ENCODE data around the gene AMD1.
"Not testable (repeated sequence)": the region's sequence is repeated elsewhere in the genome, so short reads cannot be mapped to it uniquely, and the experiment has no call there.

The AMD1 gene

DNA sequence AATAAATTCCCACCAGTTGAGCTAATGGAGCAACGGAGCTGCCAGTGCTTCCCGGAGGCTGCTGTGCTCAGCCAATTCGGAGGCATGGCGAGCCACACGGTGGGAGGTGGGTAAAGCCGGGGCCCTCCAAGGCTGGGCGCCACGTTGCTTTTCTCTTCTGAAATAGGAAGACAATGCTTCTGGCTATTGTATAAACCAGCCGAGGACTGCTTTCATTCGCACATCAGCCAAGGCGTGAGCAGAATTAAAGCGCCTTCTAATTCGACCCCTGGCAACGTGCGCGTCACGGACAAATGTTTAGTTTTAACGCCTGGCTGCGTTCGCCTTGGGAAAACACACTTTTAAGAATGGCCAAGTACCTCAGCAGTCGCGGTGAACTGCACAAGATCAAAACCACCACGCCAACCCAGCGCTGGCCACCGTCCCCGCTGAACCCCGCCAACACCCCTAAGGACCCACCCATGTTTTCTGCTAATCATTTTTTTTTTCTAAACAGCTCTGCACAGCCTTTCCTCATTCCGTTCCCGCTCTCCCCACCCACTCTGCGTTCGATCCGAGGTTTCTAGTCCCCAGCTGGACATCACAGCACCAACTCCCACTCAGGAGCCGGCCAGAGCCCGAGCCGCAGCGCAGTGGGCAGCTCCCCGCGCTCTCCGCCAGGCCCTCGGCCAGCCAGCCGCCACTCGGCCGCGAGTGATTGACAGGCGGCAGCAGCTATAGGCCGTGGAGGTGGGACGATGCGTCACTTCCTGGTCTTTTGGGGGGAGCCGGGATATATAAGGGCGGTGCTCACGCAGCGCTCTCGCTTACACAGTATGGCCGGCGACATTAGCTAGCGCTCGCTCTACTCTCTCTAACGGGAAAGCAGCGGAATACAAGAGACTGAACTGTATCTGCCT lies at the start of gene AMD1:
AMD1 (plus strand) TSS at position 805 of the 899 bp plus-strand sequence. CDS start 321 bp downstream, outside the sequence.
- peak; percentile 87 for DNase-seq (ENCODE audit: low read depth)

DNA sequence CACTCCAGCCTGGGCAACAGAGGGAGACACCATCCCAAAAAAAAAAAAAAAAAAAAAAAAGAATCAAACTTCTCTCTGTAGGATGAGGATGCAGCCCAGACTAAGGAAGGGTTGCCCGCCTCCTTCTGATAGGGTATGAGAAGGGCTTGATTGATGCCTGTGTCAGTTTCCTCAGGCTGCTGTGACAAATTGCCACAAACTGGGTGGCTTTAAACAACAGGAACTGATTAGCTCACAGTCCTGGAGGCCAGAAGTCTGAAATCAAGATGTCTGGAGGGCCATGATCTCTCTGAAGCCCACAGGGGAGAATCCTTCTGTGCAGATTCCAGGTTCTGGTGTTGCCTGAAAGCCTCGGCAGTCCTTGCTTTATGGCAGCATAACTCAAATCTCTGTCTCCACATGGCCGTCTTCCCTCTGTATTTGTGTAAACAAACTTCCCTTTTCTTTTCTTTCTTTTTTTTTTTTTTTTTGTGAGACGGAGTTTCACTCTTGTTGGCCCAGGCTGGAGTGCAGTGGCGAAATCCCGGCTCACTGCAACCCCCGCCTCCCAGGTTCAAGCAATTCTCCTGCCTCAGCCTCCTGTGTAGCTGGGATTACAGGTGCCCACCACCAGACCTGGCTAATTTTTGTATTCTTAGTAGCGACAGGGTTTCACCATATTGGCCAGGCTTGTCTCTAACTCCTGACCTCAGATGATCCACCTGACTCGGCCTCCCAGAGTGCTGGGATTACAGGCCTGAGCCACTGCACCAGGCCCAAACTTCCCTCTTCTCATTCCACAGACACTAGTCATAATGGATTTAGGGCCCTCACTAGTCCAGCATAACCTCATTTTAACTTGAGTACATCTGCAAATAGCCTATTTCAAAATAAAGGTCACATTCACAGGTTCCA lies 48.1 kb upstream of the AMD1 start:
- DNase-seq (ENCODE audit: low read depth) = no peak

DNA sequence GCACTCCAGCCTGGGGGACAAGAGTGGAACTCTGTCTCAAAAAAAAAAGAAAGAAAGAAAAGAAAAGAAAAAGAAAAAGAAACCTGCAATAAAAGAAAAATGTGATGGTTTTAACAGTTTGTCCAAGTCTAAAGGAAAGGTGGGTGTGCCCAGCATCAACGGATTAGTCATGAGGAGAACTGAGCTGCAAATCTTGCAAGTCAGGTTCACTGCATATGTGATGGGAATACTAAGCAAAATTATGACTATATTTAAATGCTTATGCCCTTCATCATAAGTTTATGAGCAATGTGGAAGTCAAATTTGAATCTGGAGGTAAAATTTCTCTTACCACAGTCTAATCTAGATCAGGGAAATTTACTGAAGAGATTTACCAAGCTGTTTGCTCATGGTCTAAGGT lies 46.2 kb upstream of the AMD1 start:
- DNase-seq (ENCODE audit: low read depth) = no peak

DNA sequence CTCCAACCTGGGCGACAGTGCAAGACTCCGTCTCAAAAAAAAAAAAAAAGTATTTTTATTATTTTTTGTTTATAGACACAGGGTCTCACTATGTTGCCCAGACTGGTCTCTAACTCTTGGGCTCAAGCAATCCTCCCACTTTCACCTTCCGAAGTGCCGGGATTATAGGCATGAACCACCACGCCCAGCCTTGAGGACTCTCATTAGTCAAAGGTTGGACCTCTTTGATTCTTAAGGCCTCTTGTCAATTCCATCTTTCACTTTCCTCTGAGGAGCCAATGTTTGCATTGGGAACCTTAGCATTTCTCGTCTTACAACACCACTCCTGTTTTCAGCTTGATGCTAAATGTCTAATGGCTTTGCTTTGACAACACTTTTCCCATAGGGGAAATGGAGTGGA lies 43.2 kb upstream of the AMD1 start:
- DNase-seq (ENCODE audit: low read depth) = no peak

DNA sequence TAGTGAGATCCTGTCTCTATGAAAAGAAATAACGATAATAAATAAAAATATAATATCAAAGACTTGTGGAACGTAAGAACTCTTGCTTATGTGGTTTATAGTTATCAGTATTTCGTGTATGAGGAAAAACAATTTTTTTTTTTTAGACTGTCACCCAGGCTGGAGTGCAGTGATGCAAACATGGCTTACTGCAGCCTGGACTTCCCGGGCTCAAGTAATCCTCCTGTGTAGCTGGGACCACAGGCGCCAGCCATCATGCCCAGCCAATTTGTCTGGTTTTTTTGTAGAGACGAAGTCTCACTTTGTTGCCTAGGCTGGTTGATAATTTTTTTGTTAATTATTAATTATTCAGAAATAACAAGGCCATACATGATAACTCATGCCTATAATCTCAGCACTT lies 40.8 kb upstream of the AMD1 start:
- no peak for DNase-seq (ENCODE audit: low read depth)

DNA sequence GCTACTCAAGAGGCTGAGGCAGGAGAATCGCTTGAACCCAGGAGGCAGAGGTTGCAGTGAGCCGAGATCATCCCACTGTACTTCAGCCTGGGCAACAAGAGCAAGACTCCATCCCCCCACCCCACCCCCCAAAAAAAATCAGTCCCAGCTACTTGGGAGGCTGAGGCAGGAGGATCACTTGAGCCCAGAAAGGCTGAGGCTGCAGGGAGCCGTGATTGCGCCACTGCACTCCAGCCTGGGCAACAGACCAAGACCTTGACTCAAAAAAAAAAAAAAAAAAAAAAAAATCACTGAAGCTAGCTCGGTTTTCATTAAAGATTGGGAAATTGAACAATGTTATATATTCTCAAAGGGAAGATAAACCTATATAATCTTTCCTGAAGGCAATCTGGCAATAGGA lies 38.8 kb upstream of the AMD1 start:
- DNase-seq (ENCODE audit: low read depth) = not testable (repeated sequence)

DNA sequence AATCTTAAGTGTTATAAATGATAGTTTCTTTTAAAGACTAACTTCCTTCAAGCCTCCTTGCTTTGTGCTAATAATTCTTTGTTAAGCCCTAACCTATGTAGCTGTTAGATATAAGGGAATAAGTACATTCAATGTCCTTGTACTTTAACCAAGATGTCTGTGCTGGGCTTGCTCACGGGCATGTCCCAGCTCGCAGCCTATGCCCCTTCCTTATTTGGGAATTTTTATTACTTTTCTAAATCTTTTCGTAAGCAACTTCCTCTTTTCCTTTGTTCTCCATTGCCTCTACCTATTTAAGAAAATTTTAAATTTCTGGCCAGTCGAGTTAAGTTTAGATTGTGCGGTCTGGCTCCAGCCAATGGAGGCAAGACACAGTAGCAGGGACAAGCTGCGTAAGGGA lies 33.3 kb upstream of the AMD1 start:
- no peak for DNase-seq (ENCODE audit: low read depth)

DNA sequence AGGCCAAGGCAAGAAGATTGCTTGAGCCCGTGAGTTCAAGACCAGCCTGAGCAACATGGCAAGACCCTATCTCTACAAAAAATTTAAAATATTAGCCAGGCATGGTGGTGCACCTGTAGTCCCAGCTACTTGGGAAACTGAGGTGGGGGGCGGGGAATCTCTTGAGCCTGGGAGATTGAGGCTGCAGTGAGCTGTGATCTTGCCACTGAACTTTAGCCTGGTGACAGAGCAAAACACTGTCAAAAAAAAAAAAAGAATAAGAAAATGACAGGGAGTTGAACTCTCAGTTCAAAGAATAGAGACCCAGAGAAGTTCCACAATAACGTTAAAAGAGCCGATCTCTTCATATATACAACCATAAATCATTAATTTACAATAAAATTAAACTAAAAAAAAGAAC lies 24.8 kb upstream of the AMD1 start:
- DNase-seq (ENCODE audit: low read depth) = no peak

DNA sequence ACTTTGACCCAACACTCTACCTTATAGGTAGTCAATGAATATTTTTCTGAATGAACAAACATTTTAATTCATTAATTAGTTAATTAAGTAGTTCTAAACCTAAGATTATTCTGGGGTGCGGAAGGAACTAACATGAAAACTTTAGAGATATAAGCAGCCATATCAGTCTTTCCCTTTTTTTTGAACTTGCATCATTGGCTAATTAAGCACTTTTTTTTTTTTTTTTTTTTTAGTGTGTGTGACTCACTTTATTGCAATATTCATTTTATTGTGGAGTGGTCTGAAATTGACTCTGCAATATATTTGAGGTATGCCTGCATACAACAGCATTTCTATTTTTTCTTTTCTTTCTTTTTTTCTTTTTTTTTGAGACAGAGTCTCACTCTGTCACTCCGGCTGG lies 21.8 kb upstream of the AMD1 start:
- no peak for DNase-seq (ENCODE audit: low read depth)

DNA sequence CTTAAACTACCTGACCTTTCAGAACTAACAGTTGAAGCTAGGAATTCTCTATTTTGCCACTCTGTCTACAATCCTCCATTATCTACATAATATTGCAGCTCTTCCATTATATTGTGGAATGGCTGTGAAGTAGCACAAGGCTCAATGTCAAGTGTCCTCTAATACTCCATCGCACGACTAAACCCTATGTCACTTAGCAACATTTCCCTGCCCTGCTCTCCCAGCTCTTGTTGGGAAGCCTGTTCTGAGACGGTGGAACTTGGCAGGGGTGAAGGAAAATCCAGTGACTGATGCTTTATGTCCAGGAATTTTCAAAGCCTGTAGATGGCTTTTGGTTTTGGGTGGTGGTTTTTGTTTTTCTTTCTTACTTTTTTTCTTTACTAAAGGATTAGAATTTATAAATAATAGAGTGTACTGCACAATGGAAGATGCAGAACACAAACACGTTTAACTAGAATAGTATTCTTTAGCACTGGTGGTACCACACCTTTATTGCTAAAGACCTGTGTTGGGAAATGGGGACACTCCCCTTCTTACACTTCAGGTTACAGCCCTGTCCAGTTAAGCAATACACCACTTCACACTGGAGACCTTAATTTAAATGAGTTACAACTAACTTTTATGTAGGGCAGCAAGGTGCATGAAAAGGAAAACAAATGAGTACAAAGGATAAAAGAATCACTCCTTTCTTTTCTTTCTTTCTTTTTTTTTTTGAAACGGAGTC lies 20.7 kb upstream of the AMD1 start:
- DNase-seq (ENCODE audit: low read depth) = no peak

DNA sequence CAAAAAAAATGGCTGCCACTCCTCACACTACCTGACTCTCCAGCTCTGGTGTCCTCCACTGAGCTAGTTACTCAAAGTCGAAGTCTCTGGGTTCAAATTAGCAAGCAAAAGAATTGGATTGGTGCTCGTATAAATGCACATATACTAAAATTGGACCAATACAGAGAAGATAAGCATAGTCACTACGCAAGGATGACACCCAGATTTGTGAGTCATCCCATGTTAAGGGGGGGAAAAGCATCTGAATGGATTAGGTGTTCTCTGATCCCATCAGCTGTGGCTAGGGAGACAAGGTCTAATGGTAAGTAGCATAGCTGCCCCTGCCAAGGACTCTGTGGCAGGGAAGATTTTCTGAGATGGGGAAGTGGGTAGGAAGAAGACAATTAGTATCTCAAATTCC lies 18.3 kb upstream of the AMD1 start:
- DNase-seq (ENCODE audit: low read depth) = no peak

DNA sequence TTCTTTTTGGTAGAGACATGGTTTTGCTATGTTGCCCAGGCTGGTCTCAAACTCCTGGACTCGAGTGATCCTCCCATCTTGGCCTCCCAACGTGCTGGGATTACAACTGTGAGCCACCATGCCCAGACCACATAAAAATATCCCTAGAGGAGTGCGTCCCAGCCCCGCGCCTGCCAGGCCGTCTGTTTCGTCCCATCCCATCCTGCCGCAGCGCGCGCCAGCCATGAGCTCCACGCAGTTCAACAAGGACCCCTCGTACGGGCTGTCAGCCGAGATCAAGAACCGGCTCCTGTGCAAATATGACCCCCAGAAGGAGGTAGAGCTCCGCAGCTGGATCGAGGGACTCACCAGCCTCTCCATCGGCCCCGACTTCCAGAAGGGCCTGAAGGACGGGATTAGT lies 16.6 kb upstream of the AMD1 start:
- DNase-seq (ENCODE audit: low read depth) = no peak

DNA sequence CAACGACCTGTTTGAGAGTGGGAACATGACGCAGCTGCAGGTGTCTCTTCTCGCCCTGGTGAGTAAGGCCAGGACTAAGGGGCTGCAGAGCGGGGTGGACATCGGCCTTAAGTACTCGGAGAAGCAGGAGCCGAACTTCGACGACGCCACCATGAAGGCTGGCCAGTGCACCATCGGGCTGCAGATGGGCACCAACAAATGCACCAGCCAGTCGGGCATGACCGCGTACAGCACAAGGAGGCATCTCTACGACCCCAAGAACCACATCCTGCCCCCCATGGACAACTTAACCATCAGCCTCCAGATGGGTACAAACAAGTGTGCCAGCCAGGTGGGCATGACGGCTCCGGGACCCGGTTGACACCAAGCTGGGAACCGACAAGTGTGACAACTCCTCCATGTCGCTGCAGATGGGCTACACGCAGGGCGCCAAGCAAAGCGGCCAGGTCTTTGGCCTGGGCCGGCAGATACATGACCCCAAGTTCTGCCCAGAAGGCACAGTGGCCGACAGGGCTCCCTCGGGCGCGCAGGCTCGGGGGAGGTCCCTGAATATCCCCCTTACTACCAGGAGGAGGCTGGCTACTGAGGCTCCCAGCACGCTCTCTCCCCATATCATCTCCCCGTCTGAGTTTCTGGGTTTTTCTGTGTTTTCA lies 15.9 kb upstream of the AMD1 start:
- no peak for DNase-seq (ENCODE audit: low read depth)

DNA sequence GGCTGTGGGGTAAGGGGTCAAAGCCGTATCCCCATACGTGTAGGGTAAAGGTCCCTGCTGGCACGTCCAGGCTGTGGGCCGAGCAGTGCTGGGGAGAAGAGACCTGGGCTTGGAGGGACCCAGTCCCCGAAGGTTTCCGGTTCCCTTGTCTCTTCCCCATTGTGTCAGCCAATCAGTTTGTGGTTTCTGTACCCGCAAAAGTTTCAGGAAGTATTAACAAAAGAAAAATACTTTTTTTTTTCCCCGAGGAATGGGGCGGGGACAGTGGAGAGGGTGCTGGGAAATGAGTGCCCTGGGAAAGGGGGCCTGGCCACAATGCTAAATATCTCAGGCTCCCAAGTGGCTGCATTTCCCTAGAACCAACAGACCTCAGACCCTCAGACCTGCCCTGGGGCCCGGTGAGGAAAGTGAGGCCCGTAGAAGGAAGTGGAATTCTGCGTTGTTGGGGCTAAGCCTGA lies 15.2 kb upstream of the AMD1 start:
- DNase-seq (ENCODE audit: low read depth) = no peak

DNA sequence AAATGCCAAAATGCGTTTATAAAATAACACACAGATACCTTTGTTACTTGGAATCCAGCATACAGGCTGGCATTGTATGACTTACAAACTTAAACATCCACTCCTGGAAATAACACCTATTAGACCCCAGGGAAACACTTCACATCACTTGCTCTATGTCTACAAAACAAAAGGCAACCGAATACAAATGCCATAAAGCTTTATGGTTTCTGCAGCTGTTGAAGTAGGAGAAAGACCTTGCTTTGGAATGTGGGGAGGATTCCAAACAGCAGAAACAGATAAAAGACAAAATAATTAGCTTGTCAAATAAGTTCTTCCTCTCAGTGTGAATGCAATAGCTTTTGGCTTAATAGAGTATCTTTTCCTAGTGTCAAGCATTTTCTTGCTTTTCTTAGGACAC lies 9.8 kb upstream of the AMD1 start:
- no peak for DNase-seq (ENCODE audit: low read depth)

DNA sequence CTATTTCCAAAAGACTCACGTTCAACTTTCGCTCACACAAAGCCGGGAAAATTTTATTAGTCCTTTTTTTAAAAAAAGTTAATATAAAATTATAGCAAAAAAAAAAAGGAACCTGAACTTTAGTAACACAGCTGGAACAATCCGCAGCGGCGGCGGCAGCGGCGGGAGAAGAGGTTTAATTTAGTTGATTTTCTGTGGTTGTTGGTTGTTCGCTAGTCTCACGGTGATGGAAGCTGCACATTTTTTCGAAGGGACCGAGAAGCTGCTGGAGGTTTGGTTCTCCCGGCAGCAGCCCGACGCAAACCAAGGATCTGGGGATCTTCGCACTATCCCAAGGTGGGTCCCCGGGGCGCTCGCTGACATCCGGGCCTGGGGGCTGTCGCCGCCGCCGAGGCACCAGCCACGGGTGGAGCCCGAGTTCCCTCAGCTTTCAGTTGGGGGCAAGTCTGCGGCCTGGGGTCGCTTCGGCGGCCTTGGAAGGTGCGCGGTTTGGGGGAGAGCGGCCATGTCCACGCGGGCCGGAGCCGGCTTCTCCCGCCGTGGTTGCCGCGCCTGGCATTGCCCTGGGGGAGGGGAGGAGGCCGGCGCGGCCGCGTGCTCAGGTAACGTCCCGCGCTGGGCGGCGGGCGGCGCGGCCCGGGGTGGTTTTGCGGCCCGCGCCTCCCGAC lies 429 bp downstream of the AMD1 start:
- peak; percentile 26 for DNase-seq (ENCODE audit: low read depth)

DNA sequence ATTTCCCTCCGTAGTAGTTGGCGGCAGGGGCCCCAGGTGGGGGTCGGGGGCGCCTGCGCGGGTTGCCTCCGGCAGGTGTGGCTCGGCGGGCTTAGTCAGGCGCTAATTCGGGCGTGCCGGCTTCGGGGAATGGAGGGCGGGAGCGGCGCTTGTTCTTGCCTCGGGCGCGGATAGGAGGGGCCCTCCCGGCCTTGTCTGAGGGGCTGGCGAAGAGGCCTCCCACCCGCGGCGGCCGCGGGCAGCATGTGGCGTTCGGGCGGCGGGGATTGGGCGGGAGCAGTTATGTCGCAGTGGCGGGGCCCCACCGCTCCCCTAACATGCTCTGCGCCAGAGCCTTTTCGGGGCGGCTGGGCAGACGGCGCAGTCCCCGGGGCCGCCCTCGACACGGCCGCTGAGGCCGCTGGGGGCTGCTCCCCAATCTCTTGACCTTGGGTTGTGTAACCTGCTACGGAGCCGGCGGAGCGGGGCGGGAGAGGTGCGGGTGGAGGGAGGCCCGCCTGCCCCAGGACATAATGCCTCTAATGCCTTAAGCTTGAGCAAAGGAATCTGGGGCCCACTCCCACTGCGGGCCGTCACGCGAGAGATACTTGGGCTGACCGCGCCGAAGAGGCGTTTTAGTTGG lies 1.1 kb downstream of the AMD1 start:
- DNase-seq (ENCODE audit: low read depth) = no peak

DNA sequence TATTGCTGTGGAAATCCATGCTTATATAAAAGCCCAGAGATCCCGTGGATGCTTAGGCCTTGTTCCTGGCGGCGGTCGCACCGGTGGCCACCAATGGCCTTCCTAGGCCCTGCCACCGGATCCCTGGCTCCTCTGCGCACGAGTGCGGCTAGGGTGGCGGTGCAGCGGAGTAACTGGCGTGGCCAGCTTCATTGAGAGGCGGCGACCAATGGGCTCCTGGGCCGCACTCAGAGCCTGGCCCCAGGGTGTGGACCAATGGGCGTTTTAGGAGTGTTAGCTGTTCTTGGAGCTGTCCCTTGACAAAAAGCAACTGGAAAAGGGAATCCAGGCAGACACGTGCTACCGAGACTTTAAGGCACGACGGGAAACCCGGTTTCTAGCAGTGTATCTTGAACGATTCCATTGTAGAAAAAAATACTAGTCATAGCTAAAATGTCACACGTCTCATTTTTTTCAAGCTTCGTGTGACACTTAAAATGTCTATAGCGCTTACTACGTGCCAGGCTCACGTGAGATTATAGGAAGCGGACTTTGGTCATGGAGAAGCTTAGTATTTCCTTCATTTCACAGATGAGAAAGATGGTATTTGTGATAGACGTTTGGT lies 1.7 kb downstream of the AMD1 start:
- peak; percentile 24 for DNase-seq (ENCODE audit: low read depth)

DNA sequence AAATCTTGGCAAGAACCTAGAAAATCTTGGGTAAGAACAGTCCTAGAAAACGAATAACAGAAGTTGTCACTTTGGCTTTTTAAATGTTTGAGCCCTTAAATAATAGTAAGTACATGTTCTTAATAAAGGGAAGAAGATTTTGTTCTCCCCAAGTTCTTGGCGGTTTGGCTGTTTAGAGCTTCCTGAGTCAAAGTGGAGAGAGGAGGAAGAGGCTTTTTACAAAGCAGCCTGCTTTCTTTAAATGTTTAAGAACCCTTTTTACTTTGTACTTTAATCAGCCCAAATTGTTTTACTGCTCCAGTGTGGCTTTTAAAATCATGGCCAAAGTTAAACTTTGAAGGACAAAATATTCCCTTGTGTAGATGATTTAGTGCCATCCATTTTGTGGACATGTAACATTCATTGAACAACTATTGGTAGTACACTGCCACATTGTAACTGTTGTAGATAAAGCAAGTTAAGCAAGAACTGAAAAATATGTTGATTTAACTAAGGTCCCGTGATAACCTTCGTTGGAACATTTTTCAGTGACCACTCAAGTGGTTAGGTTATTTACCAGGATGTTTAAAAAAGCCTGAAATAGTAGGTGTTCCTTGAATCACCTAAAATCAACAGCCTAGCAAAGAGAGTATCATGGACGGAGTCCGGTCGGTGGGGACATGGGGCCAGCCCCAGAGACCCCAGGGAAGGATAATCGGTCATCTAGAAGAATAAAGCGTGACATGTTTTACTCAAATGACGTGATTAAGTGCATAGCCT lies 2.4 kb downstream of the AMD1 start:
- DNase-seq (ENCODE audit: low read depth) = no peak

DNA sequence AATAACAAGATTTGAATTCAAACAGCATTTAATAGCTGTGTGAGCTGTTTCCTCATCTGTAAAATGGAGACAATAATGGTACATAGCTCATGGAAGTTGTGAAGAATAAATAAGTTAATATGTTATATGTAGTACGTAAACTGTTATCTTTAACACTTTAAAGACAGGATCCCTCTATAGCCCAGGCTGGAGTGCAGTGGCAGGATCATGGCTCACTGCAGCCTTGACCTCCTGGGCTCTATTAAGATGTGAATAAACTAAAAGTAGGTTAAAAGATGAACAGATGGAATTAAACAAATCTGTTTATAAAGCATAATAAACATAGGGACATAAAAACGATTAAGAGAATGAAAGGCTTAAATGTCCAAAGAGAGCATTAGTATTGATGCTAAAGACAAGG lies 3.0 kb downstream of the AMD1 start:
- no peak for DNase-seq (ENCODE audit: low read depth)
